NB4 (cell line): ENCODE results near the gene BMP8A.

Experiments
- POLR2A ChIP-seq: IDR thresholded peaks from 2 replicates; pipeline ENCODE4 v1.6.1; 2011; ENCODE audit warnings: mild to moderate bottlenecking; ENCODE audit not compliant: insufficient read length; ENCODE audit errors: extremely low read depth
- TF ChIP-seq, protein P1 (sequence below): IDR thresholded peaks from one replicate; pipeline ENCODE4 v1.5.1; 2012; ENCODE audit warnings: low read depth, low read length

DNA sequence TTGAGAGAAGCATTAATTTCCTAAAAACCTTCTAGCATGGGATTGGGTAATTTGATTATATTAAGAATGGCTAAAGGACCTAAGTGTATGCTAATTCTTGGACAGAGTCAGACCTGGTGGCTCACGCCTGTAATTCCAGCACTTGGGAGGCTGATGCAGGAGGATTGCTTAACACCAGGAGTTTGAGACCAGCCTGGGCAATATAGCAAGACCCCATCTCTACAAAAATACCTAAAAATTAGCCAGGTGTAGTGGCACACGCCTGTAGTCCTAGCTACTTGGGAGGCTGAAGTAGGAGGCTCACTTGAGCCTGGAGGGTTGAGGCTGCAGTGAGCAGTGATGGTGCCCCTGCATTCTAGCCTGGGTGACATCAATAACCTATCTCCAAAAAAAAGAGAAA is 45.9 kb upstream of the BMP8A start:
- TF ChIP-seq, protein P1, sequence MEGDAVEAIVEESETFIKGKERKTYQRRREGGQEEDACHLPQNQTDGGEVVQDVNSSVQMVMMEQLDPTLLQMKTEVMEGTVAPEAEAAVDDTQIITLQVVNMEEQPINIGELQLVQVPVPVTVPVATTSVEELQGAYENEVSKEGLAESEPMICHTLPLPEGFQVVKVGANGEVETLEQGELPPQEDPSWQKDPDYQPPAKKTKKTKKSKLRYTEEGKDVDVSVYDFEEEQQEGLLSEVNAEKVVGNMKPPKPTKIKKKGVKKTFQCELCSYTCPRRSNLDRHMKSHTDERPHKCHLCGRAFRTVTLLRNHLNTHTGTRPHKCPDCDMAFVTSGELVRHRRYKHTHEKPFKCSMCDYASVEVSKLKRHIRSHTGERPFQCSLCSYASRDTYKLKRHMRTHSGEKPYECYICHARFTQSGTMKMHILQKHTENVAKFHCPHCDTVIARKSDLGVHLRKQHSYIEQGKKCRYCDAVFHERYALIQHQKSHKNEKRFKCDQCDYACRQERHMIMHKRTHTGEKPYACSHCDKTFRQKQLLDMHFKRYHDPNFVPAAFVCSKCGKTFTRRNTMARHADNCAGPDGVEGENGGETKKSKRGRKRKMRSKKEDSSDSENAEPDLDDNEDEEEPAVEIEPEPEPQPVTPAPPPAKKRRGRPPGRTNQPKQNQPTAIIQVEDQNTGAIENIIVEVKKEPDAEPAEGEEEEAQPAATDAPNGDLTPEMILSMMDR, result no peak
- TF ChIP-seq POLR2A, result no peak
